HepG2 (cell line): ENCODE measurements around the gene FNDC3B. TPM values are rescaled to one million over a fixed set of nuclear protein-coding genes. Genes with fewer than 3 reads are reported as not detected.

ENCODE experiments used
- GATAD2A ChIP-seq: IDR thresholded peaks from 2 replicates; pipeline ENCODE4 v1.6.1; 2016
- HCFC1 ChIP-seq: fragments of 150-350 bp; IDR thresholded peaks from 2 replicates; pipeline ENCODE4 v1.6.1; 2014; ENCODE audit warnings: low read depth, low read length
- RFX5 ChIP-seq: IDR thresholded peaks from 2 replicates; pipeline ENCODE4 v1.6.1; 2011; ENCODE audit warnings: low read depth, low read length, improper control_type of control experiment
- SATB2 ChIP-seq: sonication (generic); formaldehyde crosslinking; IDR thresholded peaks from 2 replicates; pipeline ENCODE4 v1.5.0; 2020; ENCODE audit warnings: missing genetic modification reagents
- SIX1 ChIP-seq: sonication (generic); formaldehyde crosslinking; IDR thresholded peaks from 2 replicates; pipeline ENCODE4 v1.4.0; 2020; ENCODE audit warnings: missing genetic modification reagents, borderline replicate concordance
- ZNF547 ChIP-seq: sonication (generic); formaldehyde crosslinking; IDR thresholded peaks from 2 replicates; pipeline ENCODE4 v1.5.1; 2020; ENCODE audit warnings: mild to moderate bottlenecking, missing genetic modification reagents
- ZNF619 ChIP-seq: sonication (generic); formaldehyde crosslinking; IDR thresholded peaks from 2 replicates; pipeline ENCODE4 v1.4.0; 2020; ENCODE audit warnings: mild to moderate bottlenecking, missing genetic modification reagents
- ZNF781 ChIP-seq: sonication (generic); formaldehyde crosslinking; IDR thresholded peaks from 2 replicates; pipeline ENCODE4 v1.5.1; 2020; ENCODE audit warnings: borderline replicate concordance, mild to moderate bottlenecking, missing genetic modification reagents; ENCODE audit errors: not compliant biosample characterization
- ZNF891 ChIP-seq: sonication (generic); formaldehyde crosslinking; IDR thresholded peaks from 2 replicates; pipeline ENCODE4 v1.5.0; 2020; ENCODE audit warnings: mild to moderate bottlenecking, missing genetic modification reagents
- polyA plus RNA-seq, 8 experiments: library from polyadenylated mRNA; depleted of rRNA in 3 of 8; stranded (reverse) in 7 of 8; unstranded in 1 of 8; fragments of >200 nt; fragmentation: Illumina TruSeq in 4 of 8; extraction: Trizol in 4 of 8; gene quantifications; 2 replicates each; pipeline versions ENCODE4 v1.2.1 to v1.2.3, GENCODE V29; 2011 to 2016; ENCODE audit warnings: low read depth in 4 of 8, missing spikeins in 1 of 8, mixed read lengths in 1 of 8; ENCODE audit not compliant: insufficient read depth in 1 of 8
- total RNA-seq, 5 experiments: library from RNA; depleted of rRNA; stranded (reverse); fragments of >200 nt; fragmentation: Illumina TruSeq; extraction: Trizol; gene quantifications; 2 replicates each; pipeline ENCODE4 v1.2.3, GENCODE V29; 2016; ENCODE audit warnings: low read depth in 1 of 5
- TF ChIP-seq, protein P1 (sequence below): sonication (generic); formaldehyde crosslinking; IDR thresholded peaks from 2 replicates; pipeline ENCODE4 v1.8.0; 2022; ENCODE audit warnings: mild to moderate bottlenecking, missing genetic modification reagents, moderate library complexity
- TF ChIP-seq, protein P2 (sequence below): sonication (generic); formaldehyde crosslinking; IDR thresholded peaks from 2 replicates; pipeline ENCODE4 v1.8.1; 2023; ENCODE audit warnings: missing genetic modification reagents, mild to moderate bottlenecking, borderline replicate concordance
- TF ChIP-seq, protein P3 (sequence below), 2 experiments: sonication (generic) in 1 of 2; formaldehyde crosslinking in 1 of 2; IDR thresholded peaks; 2 replicates each; pipeline versions ENCODE4 v1.4.0 to v1.6.1; 2016 to 2020; ENCODE audit warnings: borderline replicate concordance in 1 of 2, low read depth in 1 of 2, mild to moderate bottlenecking in 1 of 2, missing genetic modification reagents in 1 of 2
- TF ChIP-seq, protein P4 (sequence below): IDR thresholded peaks from 2 replicates; pipeline ENCODE4 v1.6.1; 2012; ENCODE audit warnings: low read depth, low read length, improper control_type of control experiment
- TF ChIP-seq, protein P5 (sequence below): sonication (generic); formaldehyde crosslinking; IDR thresholded peaks from 2 replicates; pipeline ENCODE4 v1.4.0; 2020; ENCODE audit warnings: missing genetic modification reagents
- TF ChIP-seq, protein P6 (sequence below): sonication (generic); formaldehyde crosslinking; IDR thresholded peaks from 2 replicates; pipeline ENCODE4 v1.5.0; 2020; ENCODE audit warnings: mild to moderate bottlenecking, missing genetic modification reagents
- TF ChIP-seq, protein P7 (sequence below): sonication (generic); formaldehyde crosslinking; IDR thresholded peaks from 2 replicates; pipeline ENCODE4 v1.5.0; 2020; ENCODE audit warnings: missing genetic modification reagents, mild to moderate bottlenecking, borderline replicate concordance

The FNDC3B gene
- total and polyA plus RNA-seq, 2 of the 13 experiments (the other 11 are each of a cell fraction or from before 2014, with no cell fraction given): 74.8 to 103 TPM

DNA sequence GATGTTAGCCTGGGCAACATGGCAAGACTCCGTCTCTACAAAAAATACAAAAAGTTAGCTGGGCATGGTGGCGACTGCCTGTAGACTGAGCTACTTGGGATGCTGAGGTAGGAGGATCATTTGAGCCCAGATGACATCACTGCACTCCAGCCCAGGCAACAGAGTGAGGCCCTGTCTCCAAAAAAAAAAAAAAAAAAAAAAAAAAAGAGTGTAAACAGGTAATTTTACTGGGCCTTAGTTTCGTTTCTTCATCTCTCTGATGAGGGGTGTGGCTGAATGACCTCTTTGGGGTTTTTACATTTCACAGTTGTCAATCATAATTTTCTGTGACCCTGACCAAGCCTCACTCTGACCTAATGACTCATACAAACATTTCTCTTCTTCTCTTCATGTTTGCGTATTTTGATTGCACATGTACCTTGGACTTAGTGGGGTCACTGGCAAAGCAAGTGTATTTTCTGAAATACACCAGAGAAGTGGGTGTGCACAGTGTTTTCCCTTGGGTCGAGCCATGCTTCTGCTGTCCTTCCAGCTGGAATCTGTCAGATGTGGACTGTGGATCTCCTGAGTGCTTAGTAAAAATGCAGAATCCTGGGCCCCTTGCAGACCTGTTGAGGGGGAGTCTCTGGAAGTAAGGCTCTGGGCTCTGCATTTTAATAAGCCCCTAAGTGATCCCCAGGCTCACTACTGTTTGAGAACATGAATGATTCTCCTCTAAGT lies 140.5 kb downstream of the FNDC3B start (continued):
- TF ChIP-seq ZNF547: no peak
- TF ChIP-seq, protein P1, sequence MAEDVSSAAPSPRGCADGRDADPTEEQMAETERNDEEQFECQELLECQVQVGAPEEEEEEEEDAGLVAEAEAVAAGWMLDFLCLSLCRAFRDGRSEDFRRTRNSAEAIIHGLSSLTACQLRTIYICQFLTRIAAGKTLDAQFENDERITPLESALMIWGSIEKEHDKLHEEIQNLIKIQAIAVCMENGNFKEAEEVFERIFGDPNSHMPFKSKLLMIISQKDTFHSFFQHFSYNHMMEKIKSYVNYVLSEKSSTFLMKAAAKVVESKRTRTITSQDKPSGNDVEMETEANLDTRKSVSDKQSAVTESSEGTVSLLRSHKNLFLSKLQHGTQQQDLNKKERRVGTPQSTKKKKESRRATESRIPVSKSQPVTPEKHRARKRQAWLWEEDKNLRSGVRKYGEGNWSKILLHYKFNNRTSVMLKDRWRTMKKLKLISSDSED: no peak
- TF ChIP-seq SIX1: no peak
- no peak for TF ChIP-seq RFX5
- no peak for TF ChIP-seq ZNF891 (CRISPR knock-in tag)
- TF ChIP-seq GATAD2A: peak; percentile 96
- TF ChIP-seq, protein P2, sequence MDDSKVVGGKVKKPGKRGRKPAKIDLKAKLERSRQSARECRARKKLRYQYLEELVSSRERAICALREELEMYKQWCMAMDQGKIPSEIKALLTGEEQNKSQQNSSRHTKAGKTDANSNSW: no peak
- no peak for TF ChIP-seq HCFC1
- TF ChIP-seq ZNF781 (CRISPR knock-in tag): peak; percentile 53
- TF ChIP-seq, protein P3, sequence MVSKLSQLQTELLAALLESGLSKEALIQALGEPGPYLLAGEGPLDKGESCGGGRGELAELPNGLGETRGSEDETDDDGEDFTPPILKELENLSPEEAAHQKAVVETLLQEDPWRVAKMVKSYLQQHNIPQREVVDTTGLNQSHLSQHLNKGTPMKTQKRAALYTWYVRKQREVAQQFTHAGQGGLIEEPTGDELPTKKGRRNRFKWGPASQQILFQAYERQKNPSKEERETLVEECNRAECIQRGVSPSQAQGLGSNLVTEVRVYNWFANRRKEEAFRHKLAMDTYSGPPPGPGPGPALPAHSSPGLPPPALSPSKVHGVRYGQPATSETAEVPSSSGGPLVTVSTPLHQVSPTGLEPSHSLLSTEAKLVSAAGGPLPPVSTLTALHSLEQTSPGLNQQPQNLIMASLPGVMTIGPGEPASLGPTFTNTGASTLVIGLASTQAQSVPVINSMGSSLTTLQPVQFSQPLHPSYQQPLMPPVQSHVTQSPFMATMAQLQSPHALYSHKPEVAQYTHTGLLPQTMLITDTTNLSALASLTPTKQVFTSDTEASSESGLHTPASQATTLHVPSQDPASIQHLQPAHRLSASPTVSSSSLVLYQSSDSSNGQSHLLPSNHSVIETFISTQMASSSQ (IDR thresholded peaks at IDR 0.05; ENCODE audit: low read depth): peak; percentile 39; the same call in 1 of the 2 replicates
- TF ChIP-seq, protein P3 (CRISPR knock-in tag; IDR thresholded peaks at IDR 0.05; ENCODE audit: borderline replicate concordance): peak; percentile 69; the same call in 1 of the 2 replicates
- TF ChIP-seq, protein P4, sequence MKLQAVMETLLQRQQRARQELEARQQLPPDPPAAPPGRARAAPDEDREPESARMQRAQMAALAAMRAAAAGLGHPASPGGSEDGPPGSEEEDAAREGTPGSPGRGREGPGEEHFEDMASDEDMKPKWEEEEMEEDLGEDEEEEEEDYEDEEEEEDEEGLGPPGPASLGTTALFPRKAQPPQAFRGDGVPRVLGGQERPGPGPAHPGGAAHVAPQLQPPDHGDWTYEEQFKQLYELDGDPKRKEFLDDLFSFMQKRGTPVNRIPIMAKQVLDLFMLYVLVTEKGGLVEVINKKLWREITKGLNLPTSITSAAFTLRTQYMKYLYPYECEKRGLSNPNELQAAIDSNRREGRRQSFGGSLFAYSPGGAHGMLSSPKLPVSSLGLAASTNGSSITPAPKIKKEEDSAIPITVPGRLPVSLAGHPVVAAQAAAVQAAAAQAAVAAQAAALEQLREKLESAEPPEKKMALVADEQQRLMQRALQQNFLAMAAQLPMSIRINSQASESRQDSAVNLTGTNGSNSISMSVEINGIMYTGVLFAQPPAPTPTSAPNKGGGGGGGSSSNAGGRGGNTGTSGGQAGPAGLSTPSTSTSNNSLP: peak; percentile 82
- no peak for TF ChIP-seq SATB2 (CRISPR knock-in tag)
- TF ChIP-seq ZNF619 (CRISPR knock-in tag): no peak
- TF ChIP-seq, protein P5, sequence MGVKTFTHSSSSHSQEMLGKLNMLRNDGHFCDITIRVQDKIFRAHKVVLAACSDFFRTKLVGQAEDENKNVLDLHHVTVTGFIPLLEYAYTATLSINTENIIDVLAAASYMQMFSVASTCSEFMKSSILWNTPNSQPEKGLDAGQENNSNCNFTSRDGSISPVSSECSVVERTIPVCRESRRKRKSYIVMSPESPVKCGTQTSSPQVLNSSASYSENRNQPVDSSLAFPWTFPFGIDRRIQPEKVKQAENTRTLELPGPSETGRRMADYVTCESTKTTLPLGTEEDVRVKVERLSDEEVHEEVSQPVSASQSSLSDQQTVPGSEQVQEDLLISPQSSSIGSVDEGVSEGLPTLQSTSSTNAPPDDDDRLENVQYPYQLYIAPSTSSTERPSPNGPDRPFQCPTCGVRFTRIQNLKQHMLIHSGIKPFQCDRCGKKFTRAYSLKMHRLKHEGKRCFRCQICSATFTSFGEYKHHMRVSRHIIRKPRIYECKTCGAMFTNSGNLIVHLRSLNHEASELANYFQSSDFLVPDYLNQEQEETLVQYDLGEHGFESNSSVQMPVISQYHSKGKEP: no peak
- TF ChIP-seq, protein P6, sequence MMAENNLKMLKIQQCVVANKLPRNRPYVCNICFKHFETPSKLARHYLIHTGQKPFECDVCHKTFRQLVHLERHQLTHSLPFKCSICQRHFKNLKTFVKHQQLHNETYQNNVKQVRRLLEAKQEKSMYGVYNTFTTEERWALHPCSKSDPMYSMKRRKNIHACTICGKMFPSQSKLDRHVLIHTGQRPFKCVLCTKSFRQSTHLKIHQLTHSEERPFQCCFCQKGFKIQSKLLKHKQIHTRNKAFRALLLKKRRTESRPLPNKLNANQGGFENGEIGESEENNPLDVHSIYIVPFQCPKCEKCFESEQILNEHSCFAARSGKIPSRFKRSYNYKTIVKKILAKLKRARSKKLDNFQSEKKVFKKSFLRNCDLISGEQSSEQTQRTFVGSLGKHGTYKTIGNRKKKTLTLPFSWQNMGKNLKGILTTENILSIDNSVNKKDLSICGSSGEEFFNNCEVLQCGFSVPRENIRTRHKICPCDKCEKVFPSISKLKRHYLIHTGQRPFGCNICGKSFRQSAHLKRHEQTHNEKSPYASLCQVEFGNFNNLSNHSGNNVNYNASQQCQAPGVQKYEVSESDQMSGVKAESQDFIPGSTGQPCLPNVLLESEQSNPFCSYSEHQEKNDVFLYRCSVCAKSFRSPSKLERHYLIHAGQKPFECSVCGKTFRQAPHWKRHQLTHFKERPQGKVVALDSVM (CRISPR knock-in tag): peak; percentile 53
- TF ChIP-seq, protein P7, sequence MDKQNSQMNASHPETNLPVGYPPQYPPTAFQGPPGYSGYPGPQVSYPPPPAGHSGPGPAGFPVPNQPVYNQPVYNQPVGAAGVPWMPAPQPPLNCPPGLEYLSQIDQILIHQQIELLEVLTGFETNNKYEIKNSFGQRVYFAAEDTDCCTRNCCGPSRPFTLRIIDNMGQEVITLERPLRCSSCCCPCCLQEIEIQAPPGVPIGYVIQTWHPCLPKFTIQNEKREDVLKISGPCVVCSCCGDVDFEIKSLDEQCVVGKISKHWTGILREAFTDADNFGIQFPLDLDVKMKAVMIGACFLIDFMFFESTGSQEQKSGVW (CRISPR knock-in tag): no peak
